LoVo (cell line): Measurements from ENCODE around the gene TMC1.

Experiments used
- DNase-seq: peaks from one replicate; pipeline ENCODE4 v3.0.0-alpha.2; 2016; ENCODE audit warnings: low spot score

Gene TMC1

GRCh38 chr9:72681283-72681630 is 159.8 kb downstream of the TMC1 start:
- no peak for DNase-seq

GRCh38 chr9:72684615-72685014 is 163.2 kb downstream of the TMC1 start:
- DNase-seq = no peak

GRCh38 chr9:72685911-72686310 is 164.5 kb downstream of the TMC1 start:
- no peak for DNase-seq

- no peak for DNase-seq
Measured at GRCh38 chr9:72687331-72687730, 165.9 kb downstream of the TMC1 start.

- no peak for DNase-seq
Measured at GRCh38 chr9:72691671-72692070, 170.3 kb downstream of the TMC1 start.

GRCh38 chr9:72695365-72695764 is 174.0 kb downstream of the TMC1 start:
- DNase-seq = no peak

GRCh38 chr9:72696511-72696910 is 175.1 kb downstream of the TMC1 start:
- no peak for DNase-seq

- DNase-seq = no peak
Measured at GRCh38 chr9:72701510-72701909, 180.1 kb downstream of the TMC1 start.

GRCh38 chr9:72703574-72703973 is 182.2 kb downstream of the TMC1 start:
- no peak for DNase-seq

GRCh38 chr9:72704688-72705375 is 183.4 kb downstream of the TMC1 start:
- DNase-seq = no peak

- no peak for DNase-seq
Measured at GRCh38 chr9:72718503-72718902, 197.1 kb downstream of the TMC1 start.

- DNase-seq = no peak
Measured at GRCh38 chr9:72721067-72721466, 199.7 kb downstream of the TMC1 start.

- DNase-seq = no peak
Measured at GRCh38 chr9:72726947-72727346, 205.5 kb downstream of the TMC1 start.

GRCh38 chr9:72728031-72728770 is 206.8 kb downstream of the TMC1 start:
- no peak for DNase-seq

- DNase-seq = no peak
Measured at GRCh38 chr9:72733895-72734294, 212.5 kb downstream of the TMC1 start.

- DNase-seq = no peak
Measured at GRCh38 chr9:72734631-72735030, 213.2 kb downstream of the TMC1 start.

- no peak for DNase-seq
Measured at GRCh38 chr9:72743836-72744235, 222.4 kb downstream of the TMC1 start.

- DNase-seq = peak; percentile 7
Measured at GRCh38 chr9:72749276-72749675, 227.9 kb downstream of the TMC1 start.

- no peak for DNase-seq
Measured at GRCh38 chr9:72751541-72751940, 230.1 kb downstream of the TMC1 start.

GRCh38 chr9:72753266-72753893 is 232.0 kb downstream of the TMC1 start:
- DNase-seq = no peak

GRCh38 chr9:72755836-72756235 is 234.4 kb downstream of the TMC1 start:
- no peak for DNase-seq

GRCh38 chr9:72758944-72759343 is 237.5 kb downstream of the TMC1 start:
- DNase-seq = no peak

- no peak for DNase-seq
Measured at GRCh38 chr9:72763022-72763421, 241.6 kb downstream of the TMC1 start.
